Vagina (tissue), 2 donors: ENCODE results near the gene GTPBP6. TPM values are rescaled to one million over a fixed set of nuclear protein-coding genes. Genes with fewer than 3 reads are reported as not detected.

Experiments used
- DNase-seq, 2 donors: peaks; one replicate each; pipeline ENCODE4 v3.0.0-alpha.2; 2017; ENCODE audit errors: extremely low spot score in 2 of 2
- H3K27ac ChIP-seq: fragments of 200-600 bp; sonication (generic); one replicate; pipeline ENCODE4 v1.5.1; 2019
- H3K27me3 ChIP-seq: fragments of 200-600 bp; sonication (generic); one replicate; pipeline ENCODE4 v1.5.1; 2019
- H3K36me3 ChIP-seq, 2 donors: fragments of 200-600 bp; sonication (generic); one replicate each; pipeline ENCODE4 v1.5.1; 2017 to 2019
- H3K4me1 ChIP-seq: fragments of 200-600 bp; sonication (generic); one replicate; pipeline ENCODE4 v1.5.1; 2019
- H3K4me3 ChIP-seq, 2 donors: fragments of 200-600 bp; sonication (generic); 1 replicate in 1 of 2; 2 replicates in 1 of 2; pipeline ENCODE4 v1.5.1; 2016 to 2019
- H3K9me3 ChIP-seq: fragments of 200-600 bp; sonication (generic); one replicate; pipeline ENCODE4 v1.5.1; 2019
- POLR2A ChIP-seq, 2 donors: fragments of 450-650 bp; IDR thresholded peaks; one replicate each; pipeline ENCODE4 v1.6.1; 2017; ENCODE audit warnings: antibody characterized with exemption in 2 of 2, mild to moderate bottlenecking in 2 of 2, moderate library complexity in 2 of 2
- POLR2AphosphoS5 ChIP-seq, 2 donors: sonication (generic); formaldehyde crosslinking; IDR thresholded peaks; one replicate each; pipeline ENCODE4 v1.9.0; 2017; ENCODE audit warnings: antibody characterized with exemption in 2 of 2, mild to moderate bottlenecking in 2 of 2, low read depth in 1 of 2; ENCODE audit not compliant: insufficient read depth in 1 of 2
- intact Hi-C: fragments of 100-400 bp; cut with DNase I; formaldehyde crosslinking; loops from one replicate; pipeline ENCODE4 v1.15.1; 2023
- total RNA-seq: library from RNA; depleted of rRNA; stranded (reverse); fragments of >200 nt; gene quantifications from one replicate; pipeline ENCODE4 v1.2.3, GENCODE V29; 2016
- TF ChIP-seq, protein P1 (sequence below), 3 experiments: fragments of 450-650 bp in 2 of 3; fragments of 200-600 bp in 1 of 3; sonication (generic) in 1 of 3; IDR thresholded peaks; one replicate each; pipeline ENCODE4 v1.5.1; 2017 to 2019; ENCODE audit warnings: antibody characterized with exemption in 3 of 3, mild to moderate bottlenecking in 2 of 3, moderate library complexity in 2 of 3

GTPBP6 gene
- total RNA-seq, 1 donor from 2014 or later: 30.9 TPM

DNA sequence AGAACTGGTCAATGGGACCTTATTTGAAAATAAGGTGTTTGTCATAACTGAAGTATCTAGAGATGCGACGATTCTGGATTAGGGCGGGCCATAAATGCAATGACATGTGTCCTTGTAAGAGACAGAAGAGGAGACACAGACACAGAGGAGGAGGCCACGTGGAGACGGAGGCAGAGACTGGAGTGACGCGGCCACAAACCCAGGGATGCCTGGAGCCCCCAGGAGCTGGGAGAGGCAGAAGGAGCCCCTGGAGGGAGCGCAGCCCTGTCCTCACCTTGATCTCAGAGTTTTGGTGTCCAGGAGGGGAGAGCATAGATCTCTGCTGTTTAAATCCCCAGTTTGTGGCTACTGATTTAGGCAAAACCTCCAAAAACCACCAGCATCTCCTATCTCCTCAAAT is 5.0 kb downstream of the GTPBP6 start:
- intact Hi-C loops: no loop called here
- H3K4me1 ChIP-seq: no peaks in the 10 kb centered on the region
- peaks cover 3 to 44% of the 10 kb centered on the region in 2 donors for H3K36me3 ChIP-seq
- no peak for DNase-seq
- TF ChIP-seq, protein P1, sequence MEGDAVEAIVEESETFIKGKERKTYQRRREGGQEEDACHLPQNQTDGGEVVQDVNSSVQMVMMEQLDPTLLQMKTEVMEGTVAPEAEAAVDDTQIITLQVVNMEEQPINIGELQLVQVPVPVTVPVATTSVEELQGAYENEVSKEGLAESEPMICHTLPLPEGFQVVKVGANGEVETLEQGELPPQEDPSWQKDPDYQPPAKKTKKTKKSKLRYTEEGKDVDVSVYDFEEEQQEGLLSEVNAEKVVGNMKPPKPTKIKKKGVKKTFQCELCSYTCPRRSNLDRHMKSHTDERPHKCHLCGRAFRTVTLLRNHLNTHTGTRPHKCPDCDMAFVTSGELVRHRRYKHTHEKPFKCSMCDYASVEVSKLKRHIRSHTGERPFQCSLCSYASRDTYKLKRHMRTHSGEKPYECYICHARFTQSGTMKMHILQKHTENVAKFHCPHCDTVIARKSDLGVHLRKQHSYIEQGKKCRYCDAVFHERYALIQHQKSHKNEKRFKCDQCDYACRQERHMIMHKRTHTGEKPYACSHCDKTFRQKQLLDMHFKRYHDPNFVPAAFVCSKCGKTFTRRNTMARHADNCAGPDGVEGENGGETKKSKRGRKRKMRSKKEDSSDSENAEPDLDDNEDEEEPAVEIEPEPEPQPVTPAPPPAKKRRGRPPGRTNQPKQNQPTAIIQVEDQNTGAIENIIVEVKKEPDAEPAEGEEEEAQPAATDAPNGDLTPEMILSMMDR (IDR thresholded peaks at IDR 0.05): no peak
- no peak for TF ChIP-seq POLR2A (IDR thresholded peaks at IDR 0.05)
- TF ChIP-seq POLR2AphosphoS5 (IDR thresholded peaks at IDR 0.05; ENCODE audit: insufficient read depth in 1 of 2, low read depth in 1 of 2): no peak
- no peaks in the 10 kb centered on the region for H3K9me3 ChIP-seq
- no peak overlapping the region for H3K4me3 ChIP-seq
- no peaks in the 10 kb centered on the region for H3K27me3 ChIP-seq
- no peak overlapping the region for H3K27ac ChIP-seq

DNA sequence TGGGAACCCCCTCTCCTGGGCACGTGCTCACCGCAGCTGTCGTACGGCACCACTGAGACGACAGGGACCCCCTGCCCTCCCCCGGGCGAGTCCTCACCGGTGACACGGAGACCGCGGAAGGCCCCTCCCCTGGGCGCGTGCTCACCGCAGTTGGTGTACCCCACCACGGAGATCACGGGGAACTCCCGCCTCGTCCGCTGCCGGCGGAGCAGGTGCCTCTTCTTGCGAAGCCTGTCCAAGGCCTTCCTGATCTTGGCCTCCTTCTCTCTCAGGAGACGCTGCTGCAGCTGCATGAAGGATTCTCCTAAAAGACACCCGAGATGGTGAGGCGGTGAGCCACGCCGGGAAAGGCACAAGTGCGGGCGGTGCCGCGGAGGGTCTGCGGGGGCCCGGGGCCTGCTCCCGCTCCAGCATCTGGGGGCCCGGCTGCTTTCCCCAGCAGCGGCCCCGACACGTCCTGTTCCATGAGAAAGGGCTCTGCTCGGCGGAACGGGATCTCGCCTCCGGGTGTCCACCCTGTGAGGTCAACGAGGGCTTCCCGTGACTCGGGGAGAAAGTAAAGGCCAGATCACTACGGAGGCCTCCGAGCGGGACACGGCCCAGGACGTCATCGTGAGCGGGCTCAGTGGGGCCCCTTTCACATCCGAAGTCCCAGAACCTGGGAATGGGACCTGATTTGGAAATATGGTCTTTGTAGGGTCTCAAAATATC is 5.8 kb downstream of the GTPBP6 start:
- peaks cover 3 to 51% of the 10 kb centered on the region in 2 donors for H3K36me3 ChIP-seq
- no peaks in the 10 kb centered on the region for H3K4me1 ChIP-seq

DNA sequence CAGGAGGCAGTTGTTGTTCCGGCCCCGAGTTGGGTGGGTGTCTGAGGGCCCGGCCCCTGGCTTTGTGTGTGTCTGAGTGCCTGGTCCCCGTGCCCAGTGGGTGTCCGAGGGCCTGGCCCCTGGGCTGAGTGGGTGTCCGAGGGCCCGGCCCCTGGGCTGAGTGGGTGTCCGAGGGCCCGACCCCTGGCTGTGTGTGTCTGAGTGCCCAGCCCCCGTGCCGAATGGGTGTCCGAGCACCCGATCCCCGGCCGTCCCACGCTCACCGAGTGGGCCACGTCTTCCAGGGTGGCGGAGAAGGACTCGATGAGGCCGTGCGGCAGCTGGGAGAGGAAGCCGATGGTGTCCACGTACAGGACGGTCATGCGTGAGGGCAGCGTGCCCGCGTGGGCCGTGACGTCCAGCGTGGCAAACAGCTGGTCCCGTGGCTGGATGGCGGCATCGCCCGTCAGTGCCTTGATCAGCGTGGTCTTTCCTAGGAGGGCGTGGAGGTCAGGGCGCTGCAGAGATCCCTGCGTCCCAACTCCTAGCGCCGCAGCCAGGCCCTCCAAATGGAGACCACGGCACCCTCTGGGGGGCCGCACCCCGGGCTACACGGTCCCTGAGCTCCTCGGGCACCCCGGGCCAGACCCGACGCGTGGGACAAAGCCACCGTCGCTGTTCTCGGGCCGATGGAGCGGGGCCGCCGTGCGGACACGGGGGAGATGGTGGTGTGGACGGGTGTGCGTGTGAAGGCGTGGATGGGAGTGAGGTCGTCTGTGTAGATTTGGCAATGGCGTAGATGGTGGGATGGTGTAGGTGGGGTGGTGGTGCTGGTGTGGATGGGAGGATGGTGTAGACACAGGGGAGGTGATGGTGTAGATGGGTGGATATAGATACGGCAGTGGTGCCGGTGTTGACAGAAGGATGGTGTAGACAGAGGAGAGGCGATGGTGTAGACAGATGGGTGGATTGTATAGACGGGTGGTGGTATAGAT is 7.2 kb downstream of the GTPBP6 start:
- Histone ChIP-seq H3K9me3 (no peaks in the 10 kb centered on the region), H3K27me3 (no peaks in the 10 kb centered on the region), H3K4me1 (no peaks in the 10 kb centered on the region), H3K36me3 (peaks cover 3 to 65% of the 10 kb centered on the region in 2 donors), H3K27ac (no peak overlapping the region), H3K4me3 (no peak overlapping the region)
- TF ChIP-seq, protein P1 (IDR thresholded peaks at IDR 0.05): no peak
- TF ChIP-seq POLR2A (IDR thresholded peaks at IDR 0.05): no peak
- TF ChIP-seq POLR2AphosphoS5 (IDR thresholded peaks at IDR 0.05; ENCODE audit: insufficient read depth in 1 of 2, low read depth in 1 of 2): no peak
- intact Hi-C loops: no loop called here
- no peak for DNase-seq

More for the DNA sequence above, 5.8 kb downstream of the GTPBP6 start:
- Histone ChIP-seq H3K27me3 (no peaks in the 10 kb centered on the region), H3K27ac (no peak overlapping the region), H3K4me3 (no peak overlapping the region), H3K9me3 (no peaks in the 10 kb centered on the region)
- TF ChIP-seq POLR2A (IDR thresholded peaks at IDR 0.05) (no peak), POLR2AphosphoS5 (IDR thresholded peaks at IDR 0.05; ENCODE audit: insufficient read depth in 1 of 2, low read depth in 1 of 2) (no peak)
- TF ChIP-seq, protein P1 (IDR thresholded peaks at IDR 0.05): no peak
- intact Hi-C loops: no loop called here
- DNase-seq: no peak

DNA sequence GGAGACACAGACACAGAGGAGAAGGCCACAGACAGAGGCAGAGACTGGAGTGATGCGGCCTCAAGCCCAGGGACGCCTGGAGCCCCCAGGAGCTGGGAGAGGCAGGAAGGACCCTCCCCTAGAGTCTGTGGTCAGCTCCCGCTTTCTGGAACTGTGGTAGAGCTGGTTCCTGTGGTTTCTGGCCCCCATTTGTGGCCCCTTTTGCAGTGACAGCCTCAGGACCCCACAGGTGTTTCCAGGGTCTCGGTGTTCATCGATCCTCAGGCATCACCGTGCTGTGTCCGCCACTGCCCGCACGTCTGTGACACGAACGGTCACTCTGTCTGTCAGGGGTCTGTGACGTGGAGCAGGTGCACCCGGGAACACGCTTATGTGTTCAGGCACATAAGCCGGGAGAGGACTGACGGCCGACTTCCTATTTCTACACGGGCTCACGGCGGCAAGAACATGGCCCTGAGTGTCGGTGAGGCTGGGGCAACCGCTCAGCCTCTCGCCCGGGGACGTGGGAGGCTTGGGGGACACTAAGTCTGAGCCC is 7.9 kb downstream of the GTPBP6 start:
- no peaks in the 10 kb centered on the region for H3K27me3 ChIP-seq
- DNase-seq: no peak
- no peaks in the 10 kb centered on the region for H3K4me1 ChIP-seq
- intact Hi-C loops: no loop called here
- no peak overlapping the region for H3K27ac ChIP-seq
- TF ChIP-seq, protein P1 (IDR thresholded peaks at IDR 0.05): no peak
- TF ChIP-seq POLR2A (IDR thresholded peaks at IDR 0.05) (no peak), POLR2AphosphoS5 (IDR thresholded peaks at IDR 0.05; ENCODE audit: insufficient read depth in 1 of 2, low read depth in 1 of 2) (no peak)
- H3K9me3 ChIP-seq: no peaks in the 10 kb centered on the region
- no peak overlapping the region for H3K4me3 ChIP-seq
- peaks cover 3 to 72% of the 10 kb centered on the region in 2 donors for H3K36me3 ChIP-seq
